ENCODE measurements around the gene GAREM2.
"Not testable (repeated sequence)": the region's sequence is repeated elsewhere in the genome, so short reads cannot be mapped to it uniquely, and the experiment has no call there.

GAREM2 gene

GRCh38 chr2:26172871-26173775 is at the start of gene GAREM2:
TSS of gene GAREM2 (plus strand) at chr2:26173088. CDS start at chr2:26173221, 133 bp downstream.
- no peak for DNase-seq

GRCh38 chr2:26123426-26123825 is 49.5 kb upstream of the GAREM2 start:
- no peak for DNase-seq

- no peak for DNase-seq
Measured at GRCh38 chr2:26126074-26126473, 46.8 kb upstream of the GAREM2 start.

- DNase-seq: no peak
Measured at GRCh38 chr2:26128176-26128575, 44.7 kb upstream of the GAREM2 start.

- DNase-seq: no peak
Measured at GRCh38 chr2:26130763-26131162, 42.1 kb upstream of the GAREM2 start.

GRCh38 chr2:26136451-26136850 is 36.4 kb upstream of the GAREM2 start:
- DNase-seq: no peak

- no peak for DNase-seq
Measured at GRCh38 chr2:26139269-26140183, 33.4 kb upstream of the GAREM2 start.

GRCh38 chr2:26141145-26141769 is 31.6 kb upstream of the GAREM2 start:
- no peak for DNase-seq

- no peak for DNase-seq
Measured at GRCh38 chr2:26144031-26144430, 28.9 kb upstream of the GAREM2 start.

GRCh38 chr2:26144953-26145680 is 27.8 kb upstream of the GAREM2 start:
- peak; percentile 54 to 57 for DNase-seq

- DNase-seq: no peak
Measured at GRCh38 chr2:26148501-26148900, 24.4 kb upstream of the GAREM2 start.

- no peak for DNase-seq
Measured at GRCh38 chr2:26150243-26150642, 22.6 kb upstream of the GAREM2 start.

GRCh38 chr2:26157580-26157979 is 15.3 kb upstream of the GAREM2 start:
- no peak for DNase-seq

GRCh38 chr2:26161926-26162325 is 11.0 kb upstream of the GAREM2 start:
- no peak for DNase-seq

GRCh38 chr2:26162963-26163362 is 9.9 kb upstream of the GAREM2 start:
- DNase-seq: no peak

GRCh38 chr2:26164231-26164630 is 8.7 kb upstream of the GAREM2 start:
- no peak for DNase-seq

GRCh38 chr2:26164641-26165211 is 8.2 kb upstream of the GAREM2 start:
- no peak for DNase-seq

- DNase-seq: no peak
Measured at GRCh38 chr2:26165403-26165802, 7.5 kb upstream of the GAREM2 start.

- DNase-seq: not testable (repeated sequence)
Measured at GRCh38 chr2:26166541-26166940, 6.3 kb upstream of the GAREM2 start.

- DNase-seq: no peak
Measured at GRCh38 chr2:26168785-26169184, 4.1 kb upstream of the GAREM2 start.

- DNase-seq: no peak
Measured at GRCh38 chr2:26169226-26169625, 3.7 kb upstream of the GAREM2 start.
